Spleen (tissue), 7 donors: ENCODE data around the gene PSMC6.

ENCODE experiments used
- POLR2A ChIP-seq, 3 donors: fragments of 450-650 bp; IDR thresholded peaks; one replicate each; pipeline ENCODE4 v1.5.1; 2017; ENCODE audit warnings: antibody characterized with exemption in 3 of 3, mild to moderate bottlenecking in 1 of 3
- POLR2AphosphoS5 ChIP-seq, 3 donors: sonication (generic); formaldehyde crosslinking; IDR thresholded peaks; one replicate each; pipeline ENCODE4 v1.5.1; 2017; ENCODE audit warnings: antibody characterized with exemption in 3 of 3
- TF ChIP-seq, protein P1 (sequence below), 11 experiments: fragments of 200-600 bp in 7 of 11; fragments of 450-650 bp in 4 of 11; sonication (generic) in 4 of 11; IDR thresholded peaks in 8 of 11; conservative IDR thresholded peaks in 3 of 11; 1 replicate in 7 of 11; 2 replicates in 4 of 11; pipeline versions ENCODE4 v1.4.0 to v1.8.0; 2016 to 2021; ENCODE audit warnings: antibody characterized with exemption in 11 of 11, inconsistent platforms in 4 of 11, mild to moderate bottlenecking in 1 of 11
- donor health status: DM: no; HTN: no; CAD: no; lungs with moderate emphysema.
- donor health status: DM: no; HTN: no; CAD: no.
- donor health status: DM: no; HTN: no; CAD: no.

DNA sequence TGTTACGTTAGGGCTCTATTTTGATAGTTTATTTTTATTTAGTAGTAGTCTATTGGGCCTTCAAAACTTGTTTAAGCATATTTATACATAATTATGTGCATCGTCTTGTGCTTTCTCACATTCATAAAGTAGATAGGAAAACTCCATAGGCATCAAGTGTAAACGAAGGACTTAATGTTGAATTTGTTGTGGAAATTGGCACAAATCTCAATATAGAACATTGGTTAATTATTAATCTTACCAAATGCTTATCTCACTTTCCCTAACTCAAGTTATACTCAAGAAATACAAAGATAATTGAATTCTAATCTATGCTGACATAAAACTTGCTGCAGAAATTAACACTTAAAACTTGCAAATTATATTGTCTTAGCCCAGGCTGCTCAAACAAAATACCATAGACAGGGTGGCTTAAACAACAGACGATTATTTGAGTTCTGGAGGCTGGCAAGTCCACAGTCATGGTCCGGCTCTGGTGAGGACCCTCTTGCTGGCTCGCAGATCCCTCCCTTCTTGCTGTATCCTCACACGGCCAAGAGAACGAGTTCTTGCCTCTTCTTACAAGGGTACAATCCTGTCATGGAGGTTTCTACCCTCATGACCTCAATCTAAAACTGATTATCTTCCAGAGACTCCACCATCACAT, 41.8 kb downstream of the PSMC6 start:
- TF ChIP-seq POLR2A (IDR thresholded peaks at IDR 0.05) (no peak), POLR2AphosphoS5 (IDR thresholded peaks at IDR 0.05) (no peak)
- TF ChIP-seq, protein P1, sequence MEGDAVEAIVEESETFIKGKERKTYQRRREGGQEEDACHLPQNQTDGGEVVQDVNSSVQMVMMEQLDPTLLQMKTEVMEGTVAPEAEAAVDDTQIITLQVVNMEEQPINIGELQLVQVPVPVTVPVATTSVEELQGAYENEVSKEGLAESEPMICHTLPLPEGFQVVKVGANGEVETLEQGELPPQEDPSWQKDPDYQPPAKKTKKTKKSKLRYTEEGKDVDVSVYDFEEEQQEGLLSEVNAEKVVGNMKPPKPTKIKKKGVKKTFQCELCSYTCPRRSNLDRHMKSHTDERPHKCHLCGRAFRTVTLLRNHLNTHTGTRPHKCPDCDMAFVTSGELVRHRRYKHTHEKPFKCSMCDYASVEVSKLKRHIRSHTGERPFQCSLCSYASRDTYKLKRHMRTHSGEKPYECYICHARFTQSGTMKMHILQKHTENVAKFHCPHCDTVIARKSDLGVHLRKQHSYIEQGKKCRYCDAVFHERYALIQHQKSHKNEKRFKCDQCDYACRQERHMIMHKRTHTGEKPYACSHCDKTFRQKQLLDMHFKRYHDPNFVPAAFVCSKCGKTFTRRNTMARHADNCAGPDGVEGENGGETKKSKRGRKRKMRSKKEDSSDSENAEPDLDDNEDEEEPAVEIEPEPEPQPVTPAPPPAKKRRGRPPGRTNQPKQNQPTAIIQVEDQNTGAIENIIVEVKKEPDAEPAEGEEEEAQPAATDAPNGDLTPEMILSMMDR (IDR thresholded peaks at IDR 0.05 in 8 of 11, conservative IDR thresholded peaks at IDR 0.05 in 3 of 11): no peak
